HG03280 (cell line): ENCODE measurements around the gene SPATA46.
A peak's percentile ranks its signal among the peaks of the same experiment; 100 is the strongest.

Experiments
- ATAC-seq: cut with Tn5 transposase; IDR thresholded peaks from one replicate; pipeline ENCODE4 v1.9.1; 2021; ENCODE audit warnings: mild to moderate bottlenecking, moderate library complexity; ENCODE audit not compliant: unreplicated experiment

Gene SPATA46

GRCh38 chr1:162391790-162392563, 15.3 kb upstream of the SPATA46 start:
- peak; percentile 55 for ATAC-seq

- no peak for ATAC-seq
Observed at GRCh38 chr1:162390396-162391185, 13.9 kb upstream of the SPATA46 start.

- no peak for ATAC-seq
Observed at GRCh38 chr1:162389971-162390370, 13.3 kb upstream of the SPATA46 start.

GRCh38 chr1:162389021-162389818, 12.6 kb upstream of the SPATA46 start:
- ATAC-seq = no peak

- no peak for ATAC-seq
Observed at GRCh38 chr1:162388615-162389014, 12.0 kb upstream of the SPATA46 start.

- no peak for ATAC-seq
Observed at GRCh38 chr1:162388083-162388594, 11.5 kb upstream of the SPATA46 start.

- no peak for ATAC-seq
Observed at GRCh38 chr1:162387226-162388082, 10.8 kb upstream of the SPATA46 start.

GRCh38 chr1:162386292-162387225, 9.9 kb upstream of the SPATA46 start:
- ATAC-seq = no peak

- no peak for ATAC-seq
Observed at GRCh38 chr1:162385702-162386101, 9.0 kb upstream of the SPATA46 start.

- no peak for ATAC-seq
Observed at GRCh38 chr1:162385280-162385623, 8.6 kb upstream of the SPATA46 start.

GRCh38 chr1:162384601-162385279, 8.1 kb upstream of the SPATA46 start:
- no peak for ATAC-seq

- ATAC-seq = no peak
Observed at GRCh38 chr1:162384116-162384515, 7.5 kb upstream of the SPATA46 start.

GRCh38 chr1:162383516-162383915, 6.9 kb upstream of the SPATA46 start:
- ATAC-seq = no peak

- no peak for ATAC-seq
Observed at GRCh38 chr1:162383091-162383490, 6.4 kb upstream of the SPATA46 start.

GRCh38 chr1:162381941-162382750, 5.5 kb upstream of the SPATA46 start:
- no peak for ATAC-seq

GRCh38 chr1:162381383-162381782, 4.7 kb upstream of the SPATA46 start, which contains the start of gene C1orf226:
Gene C1orf226, plus strand, starts transcription at chr1:162381728. Its CDS starts 174 bp downstream, at chr1:162381902.
- no peak for ATAC-seq

- ATAC-seq = no peak
Observed at GRCh38 chr1:162380061-162380846, 3.6 kb upstream of the SPATA46 start.
